Ovary (tissue), 3 donors: Measurements from ENCODE around the gene PRELID3B.

Experiments
- EP300 ChIP-seq: sonication (generic); formaldehyde crosslinking; IDR thresholded peaks from one replicate; pipeline ENCODE4 v1.6.1; 2017; ENCODE audit warnings: antibody characterized with exemption
- POLR2A ChIP-seq: fragments of 450-650 bp; IDR thresholded peaks from one replicate; pipeline ENCODE4 v1.6.1; 2017; ENCODE audit warnings: antibody characterized with exemption, mild to moderate bottlenecking, moderate library complexity
- TF ChIP-seq, protein P1 (sequence below), 3 donors: fragments of 450-650 bp in 2 of 3; fragments of 200-600 bp in 1 of 3; IDR thresholded peaks; one replicate each; pipeline versions ENCODE4 v1.5.1 to v1.8.0; 2016 to 2022; ENCODE audit warnings: antibody characterized with exemption in 3 of 3, mild to moderate bottlenecking in 1 of 3
- donor health status: DM: no; HTN: no; CAD: no.

DNA sequence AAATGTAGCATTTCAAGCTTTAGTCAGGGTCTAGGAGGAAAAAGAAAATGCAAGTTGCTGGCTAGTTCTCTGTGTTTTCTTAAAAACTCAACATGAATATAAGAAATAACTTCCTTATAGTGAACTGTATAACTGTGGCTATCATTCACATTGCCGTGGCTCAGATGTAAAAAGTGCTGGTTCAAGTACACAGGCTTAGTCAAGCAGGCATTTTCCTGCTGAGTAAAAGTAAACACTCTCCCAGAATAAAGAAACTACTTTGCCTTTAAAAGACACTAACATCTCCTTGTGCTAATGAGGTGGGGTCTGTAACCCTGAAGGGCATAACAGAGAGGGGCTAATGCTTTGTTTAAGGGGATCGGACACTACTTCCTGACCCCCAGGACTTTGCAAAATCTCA lies 13.8 kb downstream of the PRELID3B start:
- TF ChIP-seq EP300 (no peak), POLR2A (no peak)
- TF ChIP-seq, protein P1, sequence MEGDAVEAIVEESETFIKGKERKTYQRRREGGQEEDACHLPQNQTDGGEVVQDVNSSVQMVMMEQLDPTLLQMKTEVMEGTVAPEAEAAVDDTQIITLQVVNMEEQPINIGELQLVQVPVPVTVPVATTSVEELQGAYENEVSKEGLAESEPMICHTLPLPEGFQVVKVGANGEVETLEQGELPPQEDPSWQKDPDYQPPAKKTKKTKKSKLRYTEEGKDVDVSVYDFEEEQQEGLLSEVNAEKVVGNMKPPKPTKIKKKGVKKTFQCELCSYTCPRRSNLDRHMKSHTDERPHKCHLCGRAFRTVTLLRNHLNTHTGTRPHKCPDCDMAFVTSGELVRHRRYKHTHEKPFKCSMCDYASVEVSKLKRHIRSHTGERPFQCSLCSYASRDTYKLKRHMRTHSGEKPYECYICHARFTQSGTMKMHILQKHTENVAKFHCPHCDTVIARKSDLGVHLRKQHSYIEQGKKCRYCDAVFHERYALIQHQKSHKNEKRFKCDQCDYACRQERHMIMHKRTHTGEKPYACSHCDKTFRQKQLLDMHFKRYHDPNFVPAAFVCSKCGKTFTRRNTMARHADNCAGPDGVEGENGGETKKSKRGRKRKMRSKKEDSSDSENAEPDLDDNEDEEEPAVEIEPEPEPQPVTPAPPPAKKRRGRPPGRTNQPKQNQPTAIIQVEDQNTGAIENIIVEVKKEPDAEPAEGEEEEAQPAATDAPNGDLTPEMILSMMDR (IDR thresholded peaks at IDR 0.05): no peak
